Fibroblast of peridontal ligament (primary cell): ENCODE data around the gene TLCD1.

Source experiments
- DNase-seq: peaks from one replicate; pipeline ENCODE4 v3.0.0-alpha.2; 2010; ENCODE audit errors: extremely low read depth

Gene TLCD1

DNA sequence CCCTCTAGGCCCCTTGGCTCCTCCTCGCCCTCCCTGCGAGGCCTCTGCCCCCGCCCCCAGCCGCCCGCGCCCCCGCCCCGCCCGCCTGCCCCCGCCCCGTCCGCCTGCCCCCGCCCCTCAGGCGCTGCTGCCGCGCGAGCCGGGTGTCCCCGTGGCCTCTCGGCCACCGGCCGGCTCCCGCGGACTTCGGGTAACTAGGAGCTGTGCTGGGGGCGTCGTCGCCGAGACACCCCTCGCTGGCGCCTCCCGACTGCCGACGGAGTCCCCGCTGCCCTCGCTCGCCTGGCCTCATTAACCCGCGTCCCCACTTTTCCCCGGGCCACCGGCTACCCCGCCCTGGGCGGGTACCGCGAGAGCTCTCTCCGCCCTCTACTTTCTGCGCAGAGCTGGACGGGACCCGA is at the start of gene TLCD1:
TLCD1 (minus strand) TSS at position 8 of the 401 bp plus-strand sequence. CDS start 136 bp downstream, outside the sequence.
- peak; percentile 41 for DNase-seq

DNA sequence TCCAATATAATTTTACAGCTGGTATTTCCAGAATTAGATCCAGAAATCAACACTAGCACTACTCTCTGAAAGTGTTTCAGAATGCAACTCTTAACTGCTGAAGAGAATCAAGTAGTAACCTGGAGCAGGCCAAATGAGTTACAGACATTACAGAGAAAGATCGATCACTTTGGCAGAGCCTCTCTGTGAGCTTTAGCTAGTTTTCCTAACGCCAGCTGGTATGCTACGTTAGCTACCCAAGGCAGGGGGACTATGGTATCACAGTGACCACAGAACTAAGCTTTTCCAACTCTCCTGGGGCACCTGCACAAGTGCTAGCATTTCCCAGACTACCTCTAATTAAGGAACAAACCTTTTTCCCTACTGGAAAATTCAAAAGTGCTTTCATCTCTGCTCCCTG is 48.2 kb upstream of the TLCD1 start:
- no peak for DNase-seq

GRCh38 chr17:28773736-28774135 is 47.7 kb upstream of the TLCD1 start:
- no peak for DNase-seq

- peak; percentile 19 for DNase-seq
Measured at GRCh38 chr17:28765038-28765437, 39.0 kb upstream of the TLCD1 start.

DNA sequence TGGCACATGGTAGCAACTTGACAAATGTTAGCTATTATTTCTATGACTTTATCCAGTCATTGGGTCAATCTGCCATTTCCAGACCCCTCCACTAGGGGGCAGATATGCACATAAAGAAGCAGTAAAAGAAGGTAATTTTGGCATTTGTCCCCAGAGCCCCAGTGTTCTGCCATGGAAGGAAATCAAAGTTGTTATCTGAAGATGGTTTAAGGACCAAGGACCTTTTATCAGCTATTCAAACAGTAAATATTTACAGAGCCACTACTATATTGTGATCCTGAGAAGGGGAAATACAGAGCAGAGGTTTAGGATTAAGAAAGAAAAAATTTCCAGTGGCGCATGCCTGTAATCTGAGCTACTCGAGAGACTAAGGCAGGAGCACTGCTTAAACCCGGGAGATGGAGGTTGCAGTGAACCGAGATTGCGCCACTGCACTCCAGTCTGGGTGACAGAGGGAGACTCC is 37.8 kb upstream of the TLCD1 start:
- DNase-seq: peak; percentile 88

DNA sequence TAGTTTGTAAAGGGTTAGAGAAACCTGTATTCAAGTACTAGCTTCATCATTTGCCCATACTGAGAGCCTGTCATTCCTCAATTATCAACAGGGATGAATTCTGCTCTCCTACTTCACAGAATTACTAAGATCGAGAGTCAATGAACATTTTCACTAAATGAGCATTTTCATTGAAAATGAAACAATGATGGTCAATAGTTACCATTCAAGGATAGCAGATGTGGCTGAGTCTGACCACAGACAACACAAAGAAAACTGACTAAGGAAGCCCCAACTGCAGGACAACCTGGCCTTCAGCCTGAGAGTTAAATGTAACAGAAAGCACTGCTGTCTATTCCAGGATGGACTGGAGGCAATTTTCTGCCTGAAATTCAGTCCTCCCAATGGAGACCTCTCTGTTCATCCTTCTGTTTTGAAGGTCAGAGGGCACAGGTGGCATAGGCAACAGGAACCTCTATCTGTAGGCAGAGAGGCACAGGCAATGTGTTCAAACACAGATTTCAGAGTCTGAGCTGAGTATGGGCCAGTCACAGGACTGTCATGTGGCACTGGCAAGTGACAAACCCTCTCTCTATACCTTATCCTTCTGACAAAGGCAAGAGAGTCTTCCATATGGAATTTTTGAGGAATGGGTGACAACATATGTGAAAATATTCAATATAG is 37.2 kb upstream of the TLCD1 start:
- no peak for DNase-seq

DNA sequence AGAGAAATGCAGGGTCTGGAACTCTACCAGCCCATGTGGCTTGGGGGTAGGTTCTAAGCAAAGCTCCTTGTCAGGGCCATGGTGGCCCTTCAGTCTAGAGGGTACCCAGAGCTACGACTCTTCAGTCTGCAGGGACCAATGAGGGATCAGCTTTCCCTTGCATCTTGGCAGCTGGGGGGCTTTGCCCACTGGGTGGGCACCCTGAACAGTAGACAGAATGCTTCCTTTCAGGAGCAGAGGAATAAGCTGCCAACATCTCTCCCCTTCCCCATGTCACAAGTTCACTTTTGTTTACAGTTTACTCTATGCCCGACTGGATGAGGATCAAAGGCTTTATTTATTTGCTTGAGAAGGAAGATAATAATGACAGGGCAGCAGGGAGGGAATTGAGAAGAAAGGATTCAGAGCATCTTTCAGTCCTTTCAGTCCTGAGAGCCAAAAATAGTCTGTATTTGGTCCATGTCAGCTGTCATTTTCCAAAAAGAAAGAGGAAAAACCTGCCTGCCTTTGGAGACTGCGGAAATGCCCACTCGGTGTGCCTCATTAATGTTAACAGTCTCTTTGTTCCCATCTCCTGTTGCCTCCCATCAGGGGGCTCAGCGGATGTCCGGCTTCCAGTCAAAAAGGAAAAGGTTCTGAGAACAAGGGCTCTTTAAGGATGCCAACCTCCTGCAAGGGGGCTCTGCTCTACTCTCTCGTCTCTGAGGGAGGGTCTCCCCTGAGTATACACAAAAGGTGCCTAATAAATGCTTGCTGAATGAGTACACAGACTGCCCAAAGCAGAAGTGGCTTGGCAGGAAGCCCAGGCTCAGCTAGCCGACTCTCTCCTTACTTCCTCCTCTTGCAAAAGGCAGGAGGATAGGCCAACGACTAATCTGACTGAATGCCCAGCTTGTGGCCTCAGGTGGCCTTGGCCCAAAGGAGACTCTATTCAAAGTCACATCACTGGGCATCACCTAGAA is 34.8 kb upstream of the TLCD1 start:
- peak; percentile 47 for DNase-seq

DNA sequence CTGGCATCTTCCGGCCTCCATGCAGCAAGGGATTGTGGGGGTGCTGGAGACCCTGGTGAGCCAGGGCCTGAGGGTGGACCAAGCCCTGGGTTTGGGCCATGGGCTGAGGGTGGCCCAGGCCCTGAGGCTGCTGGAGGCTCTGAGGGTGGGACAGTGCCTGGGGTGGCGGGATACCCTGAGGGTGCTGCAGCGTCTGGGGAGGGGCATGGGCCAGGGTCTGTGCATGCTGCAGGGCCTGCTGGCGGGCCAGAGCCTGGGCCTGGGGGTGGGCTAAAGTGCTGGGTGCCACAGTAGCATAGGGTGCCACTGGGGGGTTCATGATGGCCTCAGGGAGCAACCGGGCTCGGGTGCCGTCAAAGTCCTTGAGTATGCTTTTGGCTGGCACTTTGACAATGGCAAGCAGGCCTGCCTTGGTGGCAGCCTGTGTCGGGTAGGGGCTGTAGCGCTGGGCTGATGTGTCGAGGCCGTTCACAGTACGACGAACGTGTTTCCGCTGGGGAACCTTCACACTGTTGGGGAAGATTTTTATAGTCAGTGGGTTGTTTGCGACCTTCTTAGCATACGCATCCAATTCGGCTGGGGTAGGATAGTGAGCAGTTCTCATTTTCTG is 33.3 kb upstream of the TLCD1 start:
- no peak for DNase-seq

DNA sequence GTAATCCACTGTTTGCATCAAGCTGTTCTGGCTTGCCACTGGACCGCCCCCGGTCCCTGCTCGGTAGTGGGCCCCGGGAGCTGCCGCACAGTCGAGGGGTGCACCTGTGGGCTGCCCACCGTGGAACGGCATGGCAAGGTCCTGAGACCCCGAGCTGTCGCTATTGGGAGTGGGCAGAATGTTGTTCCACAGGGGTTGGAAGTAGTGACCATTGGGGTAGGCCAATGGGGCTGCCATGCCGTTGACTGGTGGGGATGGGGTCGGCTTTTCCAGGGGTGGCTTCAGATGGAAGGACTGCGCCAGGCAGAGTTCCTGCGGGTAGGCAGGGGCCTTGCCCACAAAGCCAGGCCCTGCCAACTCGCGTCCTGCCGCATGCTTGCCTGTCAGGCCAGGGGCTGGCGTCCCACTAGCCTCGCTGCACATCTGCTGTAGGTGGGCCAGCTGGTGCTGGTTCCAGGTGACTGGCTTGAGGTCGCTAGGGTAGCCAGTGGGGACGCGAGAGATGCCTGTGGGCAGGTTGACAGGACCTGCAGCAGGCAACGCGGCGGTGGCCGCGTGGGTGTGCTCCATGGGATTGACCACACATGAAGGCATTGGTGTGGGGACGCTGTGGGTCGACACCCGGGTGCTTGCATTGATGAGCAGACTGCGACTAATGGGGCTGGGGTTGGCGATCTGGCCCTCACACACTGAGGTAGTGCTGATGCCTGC is 32.5 kb upstream of the TLCD1 start:
- no peak for DNase-seq

- no peak for DNase-seq
Measured at GRCh38 chr17:28756049-28756804, 30.2 kb upstream of the TLCD1 start.

DNA sequence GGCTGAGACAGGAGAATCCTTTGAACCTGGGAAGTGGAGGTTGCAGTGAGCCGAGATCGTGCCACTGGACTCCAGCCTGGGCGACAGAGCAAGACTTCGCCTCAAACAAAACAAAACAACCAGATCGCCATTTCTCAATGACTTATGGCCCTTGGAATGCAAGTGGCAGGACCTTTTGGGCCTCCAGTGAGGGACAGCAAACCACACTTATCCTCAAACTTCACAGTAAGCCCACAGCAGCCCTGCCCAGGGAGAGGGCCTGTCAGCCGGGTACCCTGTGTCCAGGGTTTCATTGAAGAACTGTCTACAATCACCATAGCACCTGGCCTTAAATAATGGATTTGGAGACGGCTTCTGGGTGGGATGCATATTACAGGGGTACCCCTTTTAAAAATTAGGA is 29.5 kb upstream of the TLCD1 start:
- DNase-seq: no peak

- DNase-seq: no peak
Measured at GRCh38 chr17:28751600-28752366, 25.8 kb upstream of the TLCD1 start.

- peak; percentile 94 for DNase-seq
Measured at GRCh38 chr17:28750178-28751047, 24.4 kb upstream of the TLCD1 start.

DNA sequence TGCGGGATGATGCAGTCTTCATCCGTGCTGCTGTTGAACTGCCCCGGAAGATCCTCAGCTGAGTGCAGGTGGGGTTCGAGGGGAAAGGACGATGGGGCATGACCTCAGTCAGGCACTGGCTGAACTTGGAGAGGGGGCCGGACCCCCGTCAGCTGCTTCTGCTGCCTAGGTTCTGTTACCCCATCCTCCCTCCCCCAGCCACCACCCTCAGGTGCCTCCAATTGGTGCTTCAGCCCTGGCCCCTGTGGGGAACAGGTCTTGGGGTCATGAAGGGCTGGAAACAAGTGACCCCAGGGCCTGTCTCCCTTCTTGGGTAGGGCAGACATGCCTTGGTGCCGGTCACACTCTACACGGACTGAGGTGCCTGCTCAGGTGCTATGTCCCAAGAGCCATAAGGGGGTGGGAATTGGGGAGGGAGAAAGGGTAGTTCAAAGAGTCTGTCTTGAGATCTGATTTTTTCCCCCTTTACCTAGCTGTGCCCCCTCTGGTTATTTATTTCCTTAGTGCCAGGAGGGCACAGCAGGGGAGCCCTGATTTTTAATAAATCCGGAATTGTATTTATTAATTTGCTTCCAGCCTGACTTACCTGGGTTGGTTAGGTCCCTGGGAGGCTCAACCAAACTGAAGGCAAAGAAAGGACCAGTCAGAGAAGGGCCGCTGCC is 23.6 kb upstream of the TLCD1 start:
- DNase-seq: no peak

DNA sequence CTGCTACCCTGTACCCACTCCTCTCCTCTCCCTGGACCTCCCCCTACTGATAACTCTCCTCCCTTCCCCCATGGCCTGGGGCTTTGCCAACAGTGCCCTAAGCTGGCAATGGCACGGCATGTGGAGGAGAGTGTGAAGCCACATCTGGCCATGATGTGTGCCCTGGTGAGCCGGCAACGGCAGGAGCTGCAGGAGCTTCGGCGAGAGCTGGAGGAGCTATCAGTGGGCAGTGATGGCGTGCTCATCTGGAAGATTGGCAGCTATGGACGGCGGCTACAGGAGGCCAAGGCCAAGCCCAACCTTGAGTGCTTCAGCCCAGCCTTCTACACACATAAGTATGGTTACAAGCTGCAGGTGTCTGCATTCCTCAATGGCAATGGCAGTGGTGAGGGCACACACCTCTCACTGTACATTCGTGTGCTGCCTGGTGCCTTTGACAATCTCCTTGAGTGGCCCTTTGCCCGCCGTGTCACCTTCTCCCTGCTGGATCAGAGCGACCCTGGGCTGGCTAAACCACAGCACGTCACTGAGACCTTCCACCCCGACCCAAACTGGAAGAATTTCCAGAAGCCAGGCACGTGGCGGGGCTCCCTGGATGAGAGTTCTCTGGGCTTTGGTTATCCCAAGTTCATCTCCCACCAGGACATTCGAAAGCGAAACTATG is 23.0 kb upstream of the TLCD1 start:
- no peak for DNase-seq

GRCh38 chr17:28747801-28748750 is 22.0 kb upstream of the TLCD1 start:
- no peak for DNase-seq

DNA sequence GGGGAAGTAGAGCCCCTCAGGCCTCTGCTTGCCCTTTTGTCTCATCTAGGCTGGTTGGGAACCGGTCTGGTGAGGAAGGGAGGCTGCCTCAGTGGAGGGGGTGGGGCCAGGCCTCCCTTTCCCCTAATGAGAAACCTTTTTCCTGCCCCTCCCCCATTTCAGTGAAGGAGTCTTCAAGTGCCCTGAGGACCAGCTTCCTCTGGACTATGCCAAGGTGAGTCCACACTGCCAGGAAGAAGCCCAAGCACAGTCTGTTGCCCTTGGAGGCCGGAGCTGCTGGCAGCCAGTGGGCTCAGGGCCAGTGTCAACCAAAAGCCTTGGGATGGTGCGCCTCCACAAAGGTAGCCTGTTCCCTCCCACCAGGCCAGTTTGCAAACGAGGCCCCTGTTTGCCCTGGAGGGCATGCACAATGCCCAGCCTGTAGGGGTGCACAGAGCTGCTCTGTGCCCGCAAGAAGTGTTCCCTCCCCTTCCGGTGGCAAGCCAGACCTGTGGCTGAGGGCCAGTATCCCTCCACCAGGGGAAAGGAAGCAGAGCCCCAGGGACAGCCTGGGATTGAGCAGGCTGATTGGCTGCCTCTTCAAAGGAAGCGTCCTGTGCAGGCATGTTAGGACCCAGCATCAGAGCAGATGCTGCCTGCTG is 21.1 kb upstream of the TLCD1 start:
- DNase-seq: no peak
